GM18511 (cell line): Measurements from ENCODE around the gene ATF3.
A peak's percentile ranks its signal among the peaks of the same experiment; 100 is the strongest.

ENCODE experiments used
- ATAC-seq: cut with Tn5 transposase; IDR thresholded peaks from one replicate; pipeline ENCODE4 v1.9.1; 2021; ENCODE audit warnings: mild to moderate bottlenecking, moderate library complexity; ENCODE audit not compliant: unreplicated experiment

Gene ATF3

GRCh38 chr1:212586206-212587015, 22.1 kb upstream of the ATF3 start:
- ATAC-seq: peak; percentile 98

- ATAC-seq: no peak
These were observed 21.3 kb upstream of the ATF3 start for GRCh38 chr1:212587016-212587887.

GRCh38 chr1:212587888-212588510, 20.6 kb upstream of the ATF3 start:
- ATAC-seq: no peak

GRCh38 chr1:212589446-212589845, 19.1 kb upstream of the ATF3 start:
- ATAC-seq: no peak

- no peak for ATAC-seq
These were observed 16.6 kb upstream of the ATF3 start for GRCh38 chr1:212591922-212592321.

- no peak for ATAC-seq
These were observed 14.7 kb upstream of the ATF3 start for GRCh38 chr1:212593821-212594251.

GRCh38 chr1:212594640-212595039, 13.9 kb upstream of the ATF3 start:
- no peak for ATAC-seq

- no peak for ATAC-seq
These were observed 13.3 kb upstream of the ATF3 start for GRCh38 chr1:212595229-212595628.

- peak; percentile 97 for ATAC-seq
These were observed 12.5 kb upstream of the ATF3 start for GRCh38 chr1:212595787-212596714.

GRCh38 chr1:212596798-212597197, 11.8 kb upstream of the ATF3 start:
- ATAC-seq: no peak

- ATAC-seq: no peak
These were observed 11.1 kb upstream of the ATF3 start for GRCh38 chr1:212597487-212597886.

- no peak for ATAC-seq
These were observed 8.3 kb upstream of the ATF3 start for GRCh38 chr1:212600071-212600915.

- no peak for ATAC-seq
These were observed 7.6 kb upstream of the ATF3 start for GRCh38 chr1:212600980-212601379.

- no peak for ATAC-seq
These were observed 7.0 kb upstream of the ATF3 start for GRCh38 chr1:212601524-212601923.

GRCh38 chr1:212605441-212606394, 2.8 kb upstream of the ATF3 start:
- no peak for ATAC-seq

- no peak for ATAC-seq
These were observed 2.0 kb upstream of the ATF3 start for GRCh38 chr1:212606395-212607205.

GRCh38 chr1:212607206-212607912, 1.2 kb upstream of the ATF3 start:
- ATAC-seq: peak; percentile 0
